Amniotic stem cell (primary cell): Measurements from ENCODE around the gene MCM3AP.

ENCODE experiments used
- DNase-seq: peaks from one replicate; lab custom pipeline; 2025; lab: John Stamatoyannopoulos, UW

MCM3AP gene

DNA sequence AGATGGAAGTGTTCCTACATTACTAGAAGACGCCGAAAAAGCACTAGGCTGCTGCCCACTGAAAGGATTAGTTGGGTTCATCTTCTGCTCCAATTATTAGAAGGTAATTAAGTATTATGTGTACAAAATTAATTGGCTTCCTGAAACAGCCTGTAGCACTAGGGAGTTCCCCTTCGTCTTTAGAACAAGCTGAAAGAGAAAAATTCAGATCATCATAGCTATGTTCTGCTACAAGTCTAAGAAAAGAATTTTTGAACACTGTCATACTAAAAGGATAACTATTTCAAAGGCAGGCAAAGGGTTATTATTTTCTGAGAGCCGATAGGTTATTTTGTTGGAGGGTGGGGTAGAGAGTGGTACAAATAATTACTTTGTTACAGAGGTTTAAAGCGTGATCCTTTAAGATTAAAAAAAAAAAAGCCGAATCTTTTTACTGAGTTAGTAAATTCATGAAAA lies at the start of gene MCM3AP:
Gene MCM3AP, minus strand, starts transcription at position 406 of the 456 bp plus-strand sequence. Its CDS starts 325 bp downstream, at position 81.
- no peak for DNase-seq

DNA sequence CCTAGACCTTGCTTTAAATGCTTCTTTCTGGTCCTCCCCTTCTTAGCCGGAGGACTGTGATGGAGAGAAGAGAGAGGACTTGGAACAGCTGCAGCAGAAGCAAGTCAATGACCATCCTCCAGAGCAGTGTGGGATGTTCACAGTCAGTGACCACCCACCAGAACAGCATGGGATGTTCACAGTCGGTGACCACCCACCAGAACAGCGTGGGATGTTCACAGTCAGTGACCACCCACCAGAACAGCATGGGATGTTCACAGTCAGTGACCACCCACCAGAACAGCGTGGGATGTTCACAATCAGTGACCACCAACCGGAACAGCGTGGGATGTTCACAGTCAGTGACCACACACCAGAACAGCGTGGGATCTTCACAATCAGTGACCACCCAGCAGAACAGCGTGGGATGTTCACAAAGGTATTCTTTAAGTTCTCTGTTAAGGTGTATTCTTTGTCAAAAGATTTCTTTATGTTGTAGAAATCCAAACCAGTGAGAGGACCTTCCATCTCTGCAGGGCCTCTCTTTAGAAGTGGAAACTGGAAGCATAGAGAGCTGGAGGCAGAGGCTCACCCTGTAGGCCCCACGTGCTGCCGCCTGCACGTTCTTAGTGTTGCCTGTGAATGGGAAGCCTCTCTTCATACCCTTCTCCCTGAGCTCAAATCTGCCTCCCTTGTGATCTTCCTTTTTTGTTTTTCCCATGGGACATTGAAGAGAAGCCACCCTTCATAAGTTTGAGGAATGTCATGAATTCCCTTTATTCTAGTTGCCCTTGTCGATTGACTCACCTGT lies 49.1 kb upstream of the MCM3AP start:
- DNase-seq = no peak

DNA sequence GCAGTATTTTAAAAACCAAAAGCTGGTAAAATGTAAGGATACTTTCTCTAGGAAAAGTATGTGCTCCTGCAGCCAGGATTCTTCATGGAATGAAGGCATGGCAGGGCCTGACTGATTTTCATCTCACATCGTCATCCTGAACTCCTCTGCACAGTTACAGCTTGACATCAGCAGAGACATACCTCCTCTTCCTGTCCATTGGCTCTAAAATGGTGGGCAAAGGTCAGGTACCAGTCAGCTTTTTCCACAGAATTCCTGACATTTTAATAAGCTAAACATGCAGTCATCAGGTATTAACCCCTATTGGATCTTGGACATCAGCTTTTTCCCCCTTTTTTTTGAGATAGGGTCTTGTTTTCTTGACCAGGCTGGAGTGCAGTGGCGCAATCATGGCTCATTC lies 44.4 kb upstream of the MCM3AP start:
- no peak for DNase-seq

DNA sequence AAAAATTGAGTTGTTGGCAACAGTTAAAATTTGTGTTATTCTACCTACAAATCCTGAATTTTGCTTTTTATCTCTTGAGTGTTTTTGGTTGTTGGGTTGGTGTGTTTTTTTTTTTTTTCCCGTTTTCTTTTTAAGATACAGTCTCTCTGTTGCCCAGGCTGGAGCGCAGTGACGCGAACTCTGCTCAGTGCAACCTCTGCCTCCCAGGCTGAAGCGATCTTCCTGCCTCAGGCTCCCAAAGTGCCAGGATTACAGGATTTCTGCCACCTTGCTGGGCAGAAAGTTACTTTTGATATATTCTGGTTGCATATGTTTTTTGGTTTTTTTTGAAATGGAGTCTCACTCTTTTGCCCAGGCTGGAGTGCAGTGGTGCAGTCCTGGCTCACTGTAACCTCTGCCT lies 42.7 kb upstream of the MCM3AP start:
- DNase-seq = no peak

DNA sequence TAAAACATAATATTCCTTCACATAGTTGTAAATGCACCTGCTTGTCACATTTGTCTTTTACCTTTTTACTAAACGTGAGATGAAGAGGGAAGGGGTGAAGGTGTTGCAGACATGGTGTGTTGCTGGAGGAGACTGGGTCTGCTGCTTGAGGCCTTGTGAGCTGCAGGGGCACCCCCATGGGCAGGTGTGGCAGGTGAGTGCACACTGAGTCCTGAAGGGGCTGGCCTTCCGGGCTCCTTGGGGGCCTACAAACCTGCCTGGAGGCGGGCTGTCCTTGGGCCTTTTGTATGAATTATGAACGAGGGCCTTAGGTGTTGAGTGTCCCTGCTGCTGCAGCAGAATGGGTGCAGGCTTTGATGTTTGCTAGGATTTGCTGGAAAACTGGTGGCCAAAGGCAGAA lies 42.3 kb upstream of the MCM3AP start:
- no peak for DNase-seq

DNA sequence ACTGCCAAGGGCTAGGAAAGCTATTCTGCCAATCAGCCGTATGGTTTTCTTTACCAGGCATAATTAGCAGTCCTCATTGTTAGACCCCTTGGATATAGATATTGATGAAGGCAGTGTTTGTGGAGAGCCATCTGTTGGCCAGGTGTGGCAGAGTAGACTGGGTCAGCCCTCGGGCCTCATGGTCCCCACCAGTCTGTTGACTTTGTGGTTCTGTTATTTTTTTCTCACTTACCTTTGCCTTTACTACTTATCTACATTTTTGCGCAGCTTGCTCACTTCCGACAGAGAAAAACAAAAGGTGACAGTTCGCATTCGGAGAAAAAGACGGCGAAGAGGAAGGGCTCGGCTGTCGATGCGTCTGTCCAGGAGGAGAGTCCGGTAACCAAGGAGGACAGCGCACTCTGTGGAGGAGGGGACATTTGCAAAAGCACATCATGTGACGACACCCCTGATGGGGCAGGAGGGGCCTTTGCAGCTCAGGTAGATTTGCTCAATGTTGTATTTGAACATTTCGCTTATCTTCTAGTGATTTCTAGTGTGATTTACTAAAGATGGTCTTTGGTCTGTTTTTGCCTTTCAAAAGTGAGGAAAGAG lies 40.8 kb upstream of the MCM3AP start:
- DNase-seq = no peak

DNA sequence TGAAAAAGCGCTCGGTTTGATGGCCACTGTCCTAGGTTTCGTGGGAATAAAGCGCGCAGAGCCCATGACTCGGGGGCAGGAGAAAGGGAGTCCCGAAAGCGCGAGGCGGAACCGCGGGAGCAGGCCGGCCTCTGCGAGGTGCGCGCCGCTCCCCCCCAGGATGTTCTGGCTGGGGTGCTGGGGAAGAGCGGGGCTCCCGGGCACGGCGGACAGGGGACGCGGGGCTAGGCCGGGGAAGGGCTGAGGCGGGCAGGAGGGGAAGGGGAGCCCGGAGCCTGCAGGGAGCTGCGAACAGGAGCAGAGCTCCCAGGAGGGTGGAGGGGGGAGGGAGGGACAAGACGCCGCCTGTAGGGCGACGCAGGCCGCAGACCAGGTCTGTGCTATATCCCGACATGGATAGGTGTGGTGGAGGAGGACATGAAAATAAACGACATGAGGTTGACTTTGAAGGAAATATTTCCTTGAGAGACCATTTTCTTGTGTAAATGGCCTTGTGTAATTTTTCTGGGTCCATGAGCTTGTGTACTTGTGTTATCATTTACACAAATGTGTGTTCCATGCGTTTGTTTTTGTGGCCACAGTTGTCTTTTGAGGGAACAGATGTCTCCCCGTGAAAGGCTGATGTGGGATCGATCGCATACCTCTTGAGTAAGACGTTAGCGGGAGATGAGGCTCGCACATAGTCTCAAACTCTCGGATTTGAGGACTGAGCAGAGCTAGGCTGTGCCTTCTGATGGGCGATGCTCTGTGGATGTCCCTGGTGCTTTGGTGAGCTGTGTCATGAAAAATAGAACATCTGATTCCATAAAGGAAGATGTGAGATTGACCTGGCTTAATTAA lies 39.9 kb upstream of the MCM3AP start:
- peak; percentile 31 for DNase-seq

DNA sequence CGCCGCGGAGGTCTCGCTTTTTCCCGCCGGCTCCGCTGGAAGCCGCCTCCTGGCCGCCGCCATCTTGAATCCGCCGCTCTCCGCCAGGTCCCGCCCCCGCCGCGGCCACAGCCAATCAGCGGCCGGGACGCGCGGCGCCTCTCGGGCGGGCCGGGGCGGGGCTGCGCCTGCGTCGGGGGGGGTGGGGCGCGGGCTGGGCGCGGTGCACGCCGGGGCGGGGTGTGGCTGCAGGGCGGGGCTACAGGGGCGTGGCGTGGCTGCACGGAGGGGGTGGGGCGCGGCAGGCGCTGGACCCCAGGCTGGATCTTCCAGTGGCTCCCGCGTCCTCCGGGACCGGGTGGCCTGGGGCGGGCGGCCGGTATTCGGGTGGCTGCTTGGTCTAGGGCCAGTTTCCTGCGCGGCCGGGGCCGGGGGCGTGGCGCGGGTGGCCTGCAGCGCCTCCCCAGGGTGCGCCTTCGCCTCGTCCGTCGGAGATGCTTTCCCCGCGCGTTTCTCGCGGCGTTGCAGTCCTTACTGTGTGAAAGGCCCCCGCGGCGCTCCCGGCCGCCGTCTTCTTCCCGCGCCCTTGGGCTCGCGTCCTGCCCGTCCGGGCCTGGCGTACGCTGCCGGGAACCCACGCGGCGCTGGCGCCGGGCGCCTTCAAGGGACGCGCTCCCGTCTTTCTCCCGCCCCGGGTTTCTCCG lies 39.1 kb upstream of the MCM3AP start:
- peak; percentile 55 for DNase-seq

DNA sequence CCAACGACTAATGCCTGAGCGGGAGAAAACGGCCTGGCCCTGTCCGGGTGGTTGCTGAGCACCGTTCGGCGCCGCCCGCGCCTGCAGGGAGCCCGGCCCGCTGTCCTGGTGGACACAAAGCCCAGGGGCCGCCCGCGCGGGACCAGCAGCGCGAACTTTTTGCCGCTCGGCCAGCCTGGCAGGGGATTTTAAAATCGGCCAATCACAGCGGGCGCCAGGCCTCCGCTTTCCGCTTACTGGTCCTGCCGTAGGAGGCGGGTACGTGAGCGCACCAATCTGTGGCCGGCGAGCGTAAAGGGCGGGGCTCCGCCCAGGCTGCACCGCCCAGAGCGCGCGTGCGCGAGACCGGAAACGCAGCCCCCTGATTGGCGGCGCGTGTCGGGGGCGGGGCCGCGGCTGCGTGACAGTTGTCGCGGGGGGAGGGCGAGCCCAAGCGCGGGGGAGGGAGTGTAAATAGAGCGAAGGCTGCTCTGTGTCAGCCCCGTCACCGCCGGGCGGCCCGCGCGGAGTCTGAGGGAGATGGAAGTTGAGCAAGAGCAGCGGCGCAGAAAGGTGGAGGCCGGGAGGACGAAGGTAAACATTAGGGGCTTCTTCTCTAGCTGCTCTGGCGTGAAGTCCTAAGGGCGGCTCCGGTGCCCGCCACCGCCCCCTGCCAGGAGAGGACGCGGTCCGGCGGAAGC lies 38.4 kb upstream of the MCM3AP start, which contains the start of the genes C21orf58 and PCNT:
Gene C21orf58, minus strand, starts transcription at position 161 of the 680 bp plus-strand sequence. CDS start 1,132 bp downstream, outside the sequence.
Gene PCNT, plus strand, starts transcription at position 447 of the 680 bp plus-strand sequence. Its CDS starts 73 bp downstream, at position 520.
- DNase-seq = peak; percentile 91

DNA sequence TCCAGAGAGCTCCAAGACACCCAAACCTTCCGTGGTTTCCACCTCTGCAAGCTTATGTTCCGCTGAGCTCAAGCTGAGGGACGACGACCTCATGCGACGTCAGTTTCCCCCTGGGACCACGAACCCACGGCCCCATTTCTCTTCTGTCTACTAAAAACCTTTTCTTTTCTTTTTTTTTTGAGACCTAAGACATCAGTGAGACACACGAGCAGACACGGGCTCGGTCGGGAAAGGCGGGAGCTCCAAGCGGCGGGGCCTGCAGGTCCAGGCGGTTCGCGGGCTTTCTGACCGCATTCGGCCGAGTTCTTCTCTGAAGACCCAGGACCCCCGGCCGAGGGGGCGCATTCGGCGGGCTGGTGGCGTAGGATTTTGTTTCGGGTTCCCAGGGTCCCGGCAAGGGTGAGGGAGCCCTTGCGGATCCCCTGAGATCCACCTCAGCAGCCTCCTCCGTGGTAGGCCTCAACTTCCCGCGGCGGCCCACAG lies 37.9 kb upstream of the MCM3AP start:
- DNase-seq = no peak

DNA sequence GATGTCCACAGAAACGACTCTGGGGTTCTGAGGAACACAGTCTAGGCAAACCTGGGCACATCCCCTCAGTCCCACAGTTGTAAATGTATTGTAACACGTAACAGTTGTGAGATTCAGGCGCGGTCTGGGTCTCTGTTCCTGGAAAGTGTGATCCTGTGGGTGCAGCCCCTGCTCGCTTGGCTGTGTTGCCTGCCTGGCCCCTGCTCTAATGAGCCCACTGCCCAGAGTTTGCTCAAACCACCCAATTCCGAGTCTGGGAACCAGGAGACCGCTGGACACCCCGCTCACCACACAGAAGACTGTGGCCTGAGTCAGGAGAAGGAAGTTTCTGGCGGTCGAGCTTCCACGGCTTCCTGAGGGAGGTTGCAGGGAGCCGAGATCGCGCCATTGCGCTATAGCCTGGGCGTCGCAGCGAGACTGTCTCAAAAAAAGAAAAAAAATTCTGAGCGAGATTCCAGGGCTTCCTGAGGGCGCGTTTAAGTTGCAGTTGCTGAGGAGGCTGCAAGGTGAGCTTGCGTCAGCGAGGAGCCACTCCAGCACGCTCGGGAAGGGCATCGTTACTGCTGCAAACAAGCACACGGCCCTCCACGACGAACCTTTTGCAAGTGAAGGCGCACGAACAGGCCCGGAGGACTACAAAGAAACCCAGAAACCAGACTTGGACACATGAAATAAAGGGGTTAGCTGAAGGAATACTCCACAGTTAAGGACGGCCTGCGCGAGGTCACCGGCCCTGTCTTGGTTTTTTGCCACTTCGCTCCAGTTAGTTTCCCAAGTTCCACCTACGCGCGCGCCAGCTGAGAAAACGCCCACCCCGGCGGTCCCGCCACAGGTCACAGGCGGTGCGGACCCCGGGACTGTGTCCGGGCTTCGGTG lies 37.2 kb upstream of the MCM3AP start:
- no peak for DNase-seq

DNA sequence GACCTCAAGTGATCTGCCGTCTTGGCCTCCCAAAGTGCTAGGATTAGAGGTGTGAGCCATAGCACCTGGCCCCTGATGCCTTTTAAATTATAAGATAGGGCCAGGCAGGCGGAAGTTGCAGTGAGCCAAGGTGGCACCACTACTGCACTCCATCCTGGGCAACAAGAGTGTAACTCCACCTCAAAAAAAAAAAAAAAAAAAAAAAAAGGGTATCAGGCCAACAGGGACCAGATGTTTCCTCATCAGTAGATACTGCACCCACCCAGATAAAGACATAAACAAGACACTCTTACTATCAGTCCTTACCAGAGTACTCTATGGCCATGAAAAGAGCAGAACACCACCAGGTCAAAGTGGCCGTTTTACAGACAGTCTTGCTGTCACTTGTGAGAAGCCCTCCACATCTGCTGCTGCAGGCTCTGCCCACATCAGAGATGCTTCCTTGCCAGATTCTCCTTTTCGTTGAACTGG lies 35.0 kb upstream of the MCM3AP start:
- no peak for DNase-seq

DNA sequence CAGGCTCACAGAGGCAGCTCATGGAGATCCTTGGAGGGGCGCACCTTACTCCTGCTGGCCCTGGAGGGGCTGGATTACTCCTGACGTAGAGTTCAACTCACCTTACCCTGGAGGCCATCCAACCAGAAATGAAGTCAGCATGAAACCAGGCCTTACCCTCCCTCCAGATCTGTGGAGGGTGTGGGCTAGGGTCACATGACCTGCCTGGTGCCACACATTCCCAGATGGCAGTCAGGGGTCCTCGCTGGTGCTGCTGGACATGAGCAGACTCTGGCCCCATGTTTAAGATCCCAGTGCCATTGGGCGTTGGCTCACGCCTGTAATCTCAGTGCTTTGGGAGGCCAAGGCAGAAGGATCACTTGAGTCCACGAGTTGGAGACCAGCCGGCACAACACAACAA lies 33.8 kb upstream of the MCM3AP start:
- no peak for DNase-seq

DNA sequence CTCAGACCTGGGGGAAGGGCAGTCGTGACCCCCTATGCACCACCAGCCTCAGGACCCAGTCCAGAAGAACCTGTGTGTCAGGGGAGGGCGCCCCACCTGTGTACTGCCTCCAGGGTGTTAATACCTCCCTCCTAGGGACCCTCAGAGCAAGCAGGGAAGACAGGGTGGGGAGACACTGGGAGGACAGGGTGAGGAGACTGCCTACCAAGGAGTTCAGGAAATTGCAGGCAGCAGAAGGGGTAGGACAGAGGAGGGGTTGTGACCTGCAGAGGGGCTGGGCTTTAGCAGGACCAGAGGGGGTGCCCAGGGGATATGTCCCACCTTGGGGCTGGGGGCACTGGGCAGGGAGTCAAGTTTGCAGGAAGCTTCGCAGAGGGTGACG lies 33.0 kb upstream of the MCM3AP start:
- no peak for DNase-seq

DNA sequence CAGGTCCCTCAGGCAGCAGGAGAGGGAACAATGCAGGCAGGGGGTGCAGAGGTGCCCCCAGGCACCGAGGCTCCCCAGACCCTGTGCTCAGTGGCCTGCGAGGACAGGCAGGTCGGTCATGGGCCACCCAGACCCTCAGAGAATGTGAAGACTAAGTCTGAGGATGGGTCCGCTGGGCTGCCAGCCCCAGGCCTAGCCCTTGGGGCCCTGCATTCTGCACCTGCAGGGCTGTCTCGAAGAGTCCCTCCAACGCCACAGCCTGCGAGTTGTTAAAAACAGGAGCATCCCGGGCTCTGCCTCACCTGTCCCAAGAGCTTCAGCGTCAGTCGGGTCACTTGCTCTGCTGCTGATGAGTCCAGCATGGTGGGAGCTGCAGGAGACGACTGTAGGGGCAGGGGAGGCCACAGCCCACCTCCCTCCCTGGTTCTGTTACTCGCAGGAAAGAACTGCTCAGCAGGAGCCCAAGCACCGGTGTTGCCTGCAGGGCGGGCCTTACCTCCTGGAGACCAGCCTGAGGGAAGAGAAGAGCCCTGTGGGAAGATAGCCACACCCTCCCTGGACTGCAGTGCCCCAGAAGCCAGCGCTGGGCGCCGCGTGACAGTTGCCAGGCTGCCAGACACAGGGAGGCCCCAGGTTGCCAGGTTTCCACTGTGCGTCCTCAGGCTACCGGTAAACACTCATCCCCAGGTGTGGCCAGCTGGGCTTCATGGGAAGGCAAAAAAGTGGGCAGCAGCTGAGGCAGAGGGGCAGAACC lies 32.5 kb upstream of the MCM3AP start:
- no peak for DNase-seq

DNA sequence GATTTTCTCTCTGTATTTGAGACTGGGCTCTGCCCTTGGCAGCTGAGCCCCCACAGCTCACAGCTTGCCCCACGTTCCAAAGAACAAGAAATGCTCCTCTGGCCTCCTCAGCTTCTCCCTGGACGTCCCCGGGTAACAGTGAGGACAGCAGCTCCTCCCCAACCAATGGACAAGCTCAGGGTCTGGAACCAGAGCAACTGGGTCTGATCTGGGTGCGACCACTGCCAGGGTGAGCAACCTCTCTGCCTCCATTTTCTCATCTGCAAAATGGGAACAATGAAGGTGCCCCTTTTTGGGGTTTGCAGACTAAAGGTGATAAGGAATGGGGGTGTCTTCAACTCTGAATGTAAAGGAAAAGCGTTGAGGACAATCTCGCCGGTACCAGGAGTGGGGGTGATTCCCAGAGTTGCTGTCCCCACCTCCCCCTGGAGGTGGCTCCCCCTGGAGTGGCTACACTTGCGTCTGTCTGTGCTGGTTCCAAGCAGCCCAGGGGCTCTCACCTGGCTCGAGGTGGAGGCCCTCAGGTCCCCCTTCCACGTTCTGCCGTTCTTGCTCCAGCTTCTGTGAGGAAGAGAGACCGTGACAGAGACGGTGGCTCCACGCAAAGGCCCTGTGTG lies 31.4 kb upstream of the MCM3AP start:
- DNase-seq = no peak

DNA sequence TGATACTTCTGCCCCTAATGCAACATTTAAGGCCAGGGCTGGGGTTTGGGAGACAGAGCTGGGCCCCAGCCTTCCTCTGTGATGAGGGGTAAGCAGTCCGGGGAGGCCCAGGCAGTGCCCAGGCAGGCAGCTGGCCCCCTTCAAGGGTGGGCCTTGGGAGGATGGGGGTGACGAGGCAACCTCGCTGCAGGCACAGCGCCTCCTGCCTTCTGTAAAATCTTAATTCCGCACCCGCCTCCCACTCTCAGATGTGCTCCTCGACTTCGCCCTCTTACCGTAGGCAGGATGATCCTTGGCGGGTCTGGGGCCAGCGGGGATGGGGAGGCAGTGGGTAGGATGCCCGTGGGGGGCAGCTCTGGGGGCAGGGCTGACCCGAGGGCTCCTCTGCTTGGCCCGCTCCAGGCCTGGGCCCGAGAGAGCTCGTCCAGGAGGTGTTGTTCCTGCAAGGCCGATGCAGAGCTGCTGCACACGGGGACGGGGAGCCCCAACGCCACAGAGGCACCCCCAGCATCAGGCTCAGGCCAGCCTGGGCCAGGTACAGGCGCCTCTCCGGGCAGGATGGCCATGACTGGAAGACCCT lies 29.1 kb upstream of the MCM3AP start:
- DNase-seq = no peak

DNA sequence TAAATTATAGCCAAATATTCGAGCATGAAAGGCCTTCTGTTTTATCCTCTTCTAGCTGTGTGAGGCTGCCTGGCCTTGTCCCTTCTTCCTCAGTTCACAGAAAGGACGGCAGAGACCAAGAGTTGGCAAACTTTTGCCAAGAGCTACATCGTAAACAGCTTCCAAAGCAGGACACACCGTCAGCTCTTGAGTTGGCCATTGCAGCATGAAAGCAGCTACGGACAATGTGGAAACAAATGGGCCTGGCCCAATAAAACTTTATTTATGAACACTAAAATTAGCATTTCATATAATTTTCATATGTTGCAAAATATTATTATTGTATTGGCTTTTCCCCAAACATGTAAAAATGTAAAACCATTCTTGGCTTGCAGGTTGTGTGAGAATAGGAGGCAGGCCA lies 27.5 kb upstream of the MCM3AP start:
- no peak for DNase-seq
